Esophagus muscularis mucosa (tissue), 4 donors: ENCODE results near the gene UNC5B.

ENCODE experiments used
- EP300 ChIP-seq: sonication (generic); formaldehyde crosslinking; IDR thresholded peaks from one replicate; pipeline ENCODE4 v1.6.1; 2017; ENCODE audit warnings: antibody characterized with exemption
- POLR2A ChIP-seq: fragments of 450-650 bp; IDR thresholded peaks from one replicate; pipeline ENCODE4 v1.6.1; 2017; ENCODE audit warnings: antibody characterized with exemption, moderate library complexity, mild to moderate bottlenecking, low read depth
- POLR2AphosphoS5 ChIP-seq, 2 donors: sonication (generic); formaldehyde crosslinking; IDR thresholded peaks; one replicate each; pipeline ENCODE4 v1.6.1; 2017; ENCODE audit warnings: antibody characterized with exemption in 2 of 2
- TF ChIP-seq, protein P1 (sequence below), 3 experiments: fragments of 200-600 bp in 2 of 3; fragments of 450-650 bp in 1 of 3; sonication (generic) in 2 of 3; IDR thresholded peaks; one replicate each; pipeline ENCODE4 v1.5.1; 2017 to 2019; ENCODE audit warnings: antibody characterized with exemption in 3 of 3, mild to moderate bottlenecking in 2 of 3, moderate library complexity in 1 of 3

DNA sequence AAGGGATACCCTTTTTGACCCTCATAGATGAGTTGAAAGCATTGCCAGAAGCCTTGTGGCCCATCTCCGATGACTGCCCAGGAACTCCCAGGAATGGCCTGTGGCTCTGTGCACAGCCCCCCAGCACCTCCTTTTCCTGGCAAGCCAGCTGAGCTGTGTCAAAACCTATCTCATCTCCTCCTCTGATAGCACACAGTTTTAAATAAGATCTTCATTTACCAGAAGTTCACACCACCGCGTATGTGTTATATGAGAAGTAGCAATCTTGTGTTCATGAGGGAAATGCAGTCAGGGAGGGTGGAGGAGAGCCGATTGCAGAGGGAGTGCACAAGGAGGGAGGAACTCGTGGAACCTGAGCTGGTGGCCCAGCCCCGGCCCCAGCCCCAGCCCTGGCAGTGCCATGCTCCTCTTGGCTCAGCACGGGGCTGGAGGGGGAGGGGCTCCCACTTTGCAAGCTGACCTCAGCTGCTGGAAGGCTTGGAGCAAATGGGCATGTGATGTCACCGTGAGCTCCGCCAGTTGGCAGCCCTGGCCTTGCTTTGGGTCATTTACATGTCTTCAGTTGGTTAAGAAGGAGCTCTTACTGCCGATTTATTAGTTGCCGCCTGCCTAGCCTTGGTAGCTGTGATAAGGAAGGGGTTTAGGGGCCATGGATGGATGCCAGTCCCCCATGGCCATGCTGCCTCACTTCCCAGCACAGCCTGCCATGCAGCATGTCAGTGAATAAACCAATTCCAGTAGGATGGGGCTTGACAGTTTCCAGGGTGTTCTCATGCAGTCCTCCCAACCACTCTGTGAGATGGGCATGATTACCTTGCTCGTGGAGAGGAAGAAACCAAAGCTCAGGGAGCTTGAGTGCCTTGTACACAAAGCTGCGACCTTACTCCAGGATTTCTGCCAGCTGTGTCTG lies 20.0 kb downstream of the UNC5B start:
- TF ChIP-seq POLR2AphosphoS5 (IDR thresholded peaks at IDR 0.05) (no peak), POLR2A (no peak), EP300 (no peak)
- TF ChIP-seq, protein P1, sequence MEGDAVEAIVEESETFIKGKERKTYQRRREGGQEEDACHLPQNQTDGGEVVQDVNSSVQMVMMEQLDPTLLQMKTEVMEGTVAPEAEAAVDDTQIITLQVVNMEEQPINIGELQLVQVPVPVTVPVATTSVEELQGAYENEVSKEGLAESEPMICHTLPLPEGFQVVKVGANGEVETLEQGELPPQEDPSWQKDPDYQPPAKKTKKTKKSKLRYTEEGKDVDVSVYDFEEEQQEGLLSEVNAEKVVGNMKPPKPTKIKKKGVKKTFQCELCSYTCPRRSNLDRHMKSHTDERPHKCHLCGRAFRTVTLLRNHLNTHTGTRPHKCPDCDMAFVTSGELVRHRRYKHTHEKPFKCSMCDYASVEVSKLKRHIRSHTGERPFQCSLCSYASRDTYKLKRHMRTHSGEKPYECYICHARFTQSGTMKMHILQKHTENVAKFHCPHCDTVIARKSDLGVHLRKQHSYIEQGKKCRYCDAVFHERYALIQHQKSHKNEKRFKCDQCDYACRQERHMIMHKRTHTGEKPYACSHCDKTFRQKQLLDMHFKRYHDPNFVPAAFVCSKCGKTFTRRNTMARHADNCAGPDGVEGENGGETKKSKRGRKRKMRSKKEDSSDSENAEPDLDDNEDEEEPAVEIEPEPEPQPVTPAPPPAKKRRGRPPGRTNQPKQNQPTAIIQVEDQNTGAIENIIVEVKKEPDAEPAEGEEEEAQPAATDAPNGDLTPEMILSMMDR (IDR thresholded peaks at IDR 0.05) = no peak
